Cardiac muscle cell (in vitro differentiated cells and primary cell): ENCODE measurements around the gene CD177. TPM values are rescaled to one million over a fixed set of nuclear protein-coding genes. Genes with fewer than 3 reads are reported as not detected.

Experiments used
- DNase-seq, 2 donors: peaks; one replicate each; pipeline versions ENCODE4 v3.0.0 to v3.0.0-alpha.2; 2010 to 2017; ENCODE audit warnings: low read depth in 1 of 2, low spot score in 1 of 2
- H3K27ac ChIP-seq: fragments of 200-600 bp; sonication (generic); 2 replicates; pipeline ENCODE4 v1.5.1; 2016
- H3K27me3 ChIP-seq: fragments of 200-600 bp; sonication (generic); 2 replicates; pipeline ENCODE4 v1.6.0; 2016; ENCODE audit warnings: control low read depth
- H3K36me3 ChIP-seq: fragments of 200-600 bp; sonication (generic); 2 replicates; pipeline ENCODE4 v1.5.1; 2016; ENCODE audit warnings: control low read depth
- H3K4me1 ChIP-seq: fragments of 200-600 bp; sonication (generic); 2 replicates; pipeline ENCODE4 v1.8.1; 2017; ENCODE audit warnings: low read depth, mild to moderate bottlenecking, mixed run types
- H3K4me3 ChIP-seq: fragments of 200-600 bp; sonication (generic); 2 replicates; pipeline ENCODE4 v1.5.1; 2016; ENCODE audit warnings: mild to moderate bottlenecking
- H3K9me3 ChIP-seq: fragments of 200-600 bp; sonication (generic); 2 replicates; pipeline ENCODE4 v1.5.1; 2017; ENCODE audit warnings: low read depth, mild to moderate bottlenecking, control low read depth
- polyA plus RNA-seq: library from polyadenylated mRNA; unstranded; fragments of >200 nt; fragmentation: Nextera tagmentation; extraction: Ambion mirVana; gene quantifications from 2 replicates; pipeline ENCODE4 v1.2.1, GENCODE V29; 2016
- total RNA-seq: library from RNA; depleted of rRNA; stranded (reverse); fragments of >200 nt; gene quantifications from 2 replicates; pipeline ENCODE4 v1.2.3, GENCODE V29; 2016
- TF ChIP-seq, protein P1 (sequence below): IDR thresholded peaks from 2 replicates; pipeline ENCODE4 v1.5.1; 2012; ENCODE audit warnings: low read depth, mild to moderate bottlenecking, low read length

Gene CD177
- total and polyA plus RNA-seq, 2 experiments from 2014 or later: not detected

DNA sequence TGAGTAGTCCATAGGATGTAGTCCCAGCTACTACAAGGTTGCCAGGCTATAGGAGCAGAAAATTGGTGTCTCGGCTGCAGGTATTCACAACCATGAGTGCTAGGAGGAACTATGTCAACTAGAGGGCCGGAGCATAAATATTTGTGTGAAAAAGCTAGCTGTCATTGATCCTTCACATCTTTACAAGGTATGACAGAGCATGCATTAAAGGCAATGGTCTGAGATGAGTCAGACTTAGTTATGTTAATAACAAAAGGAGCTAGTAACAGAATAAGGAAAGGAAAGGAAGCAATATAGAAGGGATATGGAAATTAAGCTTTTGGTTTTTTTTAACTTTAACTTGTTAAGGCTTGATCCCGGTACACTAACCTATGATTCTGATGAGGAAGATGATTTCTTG lies 43.3 kb upstream of the CD177 start:
- no peaks in the 10 kb centered on the region for H3K4me1 ChIP-seq
- DNase-seq: no peak
- H3K27me3 ChIP-seq: no peaks in the 10 kb centered on the region
- H3K9me3 ChIP-seq: no peaks in the 10 kb centered on the region
- H3K4me3 ChIP-seq: no peak overlapping the region
- H3K36me3 ChIP-seq: no peaks in the 10 kb centered on the region
- H3K27ac ChIP-seq: no peak overlapping the region
- TF ChIP-seq, protein P1, sequence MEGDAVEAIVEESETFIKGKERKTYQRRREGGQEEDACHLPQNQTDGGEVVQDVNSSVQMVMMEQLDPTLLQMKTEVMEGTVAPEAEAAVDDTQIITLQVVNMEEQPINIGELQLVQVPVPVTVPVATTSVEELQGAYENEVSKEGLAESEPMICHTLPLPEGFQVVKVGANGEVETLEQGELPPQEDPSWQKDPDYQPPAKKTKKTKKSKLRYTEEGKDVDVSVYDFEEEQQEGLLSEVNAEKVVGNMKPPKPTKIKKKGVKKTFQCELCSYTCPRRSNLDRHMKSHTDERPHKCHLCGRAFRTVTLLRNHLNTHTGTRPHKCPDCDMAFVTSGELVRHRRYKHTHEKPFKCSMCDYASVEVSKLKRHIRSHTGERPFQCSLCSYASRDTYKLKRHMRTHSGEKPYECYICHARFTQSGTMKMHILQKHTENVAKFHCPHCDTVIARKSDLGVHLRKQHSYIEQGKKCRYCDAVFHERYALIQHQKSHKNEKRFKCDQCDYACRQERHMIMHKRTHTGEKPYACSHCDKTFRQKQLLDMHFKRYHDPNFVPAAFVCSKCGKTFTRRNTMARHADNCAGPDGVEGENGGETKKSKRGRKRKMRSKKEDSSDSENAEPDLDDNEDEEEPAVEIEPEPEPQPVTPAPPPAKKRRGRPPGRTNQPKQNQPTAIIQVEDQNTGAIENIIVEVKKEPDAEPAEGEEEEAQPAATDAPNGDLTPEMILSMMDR: no peak

DNA sequence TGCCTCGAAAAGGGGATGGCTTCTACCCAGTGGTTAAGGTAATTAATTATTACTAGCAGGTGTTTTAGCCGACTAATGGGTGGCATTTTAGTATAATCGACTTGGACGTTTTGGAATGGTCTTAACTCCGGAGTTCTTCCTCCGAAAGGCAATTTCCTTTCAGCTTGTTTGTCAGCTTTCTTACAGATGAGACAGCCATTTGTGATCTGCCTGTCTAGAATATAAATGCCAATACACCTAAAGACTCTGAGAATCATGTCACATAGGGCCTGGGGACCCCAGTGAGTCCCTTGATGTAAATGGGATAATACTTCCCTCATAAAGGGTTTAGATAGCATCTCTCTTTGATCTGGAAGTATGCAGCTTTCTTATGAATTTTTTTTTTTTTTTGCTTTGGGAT lies 42.2 kb upstream of the CD177 start:
- TF ChIP-seq, protein P1: no peak
- Histone ChIP-seq H3K27me3 (no peaks in the 10 kb centered on the region), H3K36me3 (no peaks in the 10 kb centered on the region), H3K27ac (no peak overlapping the region), H3K4me3 (no peak overlapping the region), H3K9me3 (no peaks in the 10 kb centered on the region), H3K4me1 (no peaks in the 10 kb centered on the region)
- no peak for DNase-seq

DNA sequence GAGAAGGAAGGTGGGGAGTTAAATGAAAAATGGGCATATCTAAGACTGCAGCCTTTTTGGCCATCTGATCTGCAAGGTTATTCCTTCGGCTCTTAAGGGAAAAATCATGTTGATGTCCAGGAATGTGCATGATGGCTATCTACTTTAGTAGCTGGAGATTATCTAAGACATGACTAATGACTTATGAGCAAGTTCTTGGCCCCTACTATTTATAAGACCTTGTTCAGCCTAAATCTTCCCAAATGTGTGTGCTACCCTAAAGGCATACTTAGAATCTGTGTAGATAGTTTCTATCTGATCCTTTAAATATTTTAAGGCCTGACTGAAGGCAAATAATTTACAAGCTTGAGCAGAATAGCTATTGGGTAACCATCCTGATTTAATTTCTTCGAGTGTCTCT lies 41.8 kb upstream of the CD177 start:
- no peak overlapping the region for H3K27ac ChIP-seq

DNA sequence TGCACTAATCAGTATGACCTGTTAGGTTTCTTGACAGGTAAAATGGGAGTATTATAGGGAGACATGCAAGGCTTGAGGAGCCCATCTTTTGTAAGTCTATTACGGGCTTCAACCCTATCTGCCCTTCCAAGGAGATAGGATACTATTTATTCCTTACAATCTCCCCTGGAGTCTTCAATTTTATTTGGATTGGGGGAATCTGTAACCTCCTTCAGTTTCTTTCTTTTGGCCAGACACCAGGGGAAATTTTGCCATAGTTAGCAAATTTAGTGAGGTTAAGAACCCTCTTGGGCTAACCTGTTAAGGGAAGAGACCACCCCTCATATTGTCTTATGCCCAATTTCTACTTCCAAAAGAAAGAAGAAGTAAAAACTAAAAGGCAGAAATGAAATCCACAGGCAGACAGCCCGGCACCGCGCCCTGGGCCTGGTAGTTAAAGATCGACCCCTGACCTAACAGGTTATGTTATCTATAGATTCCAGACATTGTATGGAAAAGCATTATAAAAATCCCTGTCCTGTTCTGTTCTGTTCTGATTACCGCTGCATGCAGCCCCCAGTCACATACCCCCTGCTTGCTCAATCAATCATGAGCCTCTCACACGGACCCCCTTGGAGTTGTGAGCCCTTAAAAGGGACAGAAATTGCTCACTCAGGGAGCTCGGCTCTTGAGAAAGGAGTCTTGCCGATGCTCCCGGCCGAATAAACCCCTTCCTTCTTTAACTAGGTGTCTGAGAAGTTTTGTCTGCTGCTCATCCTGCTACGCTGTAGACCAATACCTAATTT lies 39.6 kb upstream of the CD177 start:
- Histone ChIP-seq H3K4me1 (no peaks in the 10 kb centered on the region), H3K9me3 (no peaks in the 10 kb centered on the region), H3K27me3 (no peaks in the 10 kb centered on the region), H3K27ac (no peak overlapping the region), H3K4me3 (no peak overlapping the region), H3K36me3 (no peaks in the 10 kb centered on the region)
- no peak for DNase-seq
- TF ChIP-seq, protein P1: no peak

More for the DNA sequence above, 41.8 kb upstream of the CD177 start:
- no peaks in the 10 kb centered on the region for H3K4me1 ChIP-seq
- H3K9me3 ChIP-seq: no peaks in the 10 kb centered on the region
- no peak overlapping the region for H3K4me3 ChIP-seq
- no peaks in the 10 kb centered on the region for H3K36me3 ChIP-seq
- no peak for DNase-seq
- TF ChIP-seq, protein P1: no peak
- H3K27me3 ChIP-seq: no peaks in the 10 kb centered on the region

DNA sequence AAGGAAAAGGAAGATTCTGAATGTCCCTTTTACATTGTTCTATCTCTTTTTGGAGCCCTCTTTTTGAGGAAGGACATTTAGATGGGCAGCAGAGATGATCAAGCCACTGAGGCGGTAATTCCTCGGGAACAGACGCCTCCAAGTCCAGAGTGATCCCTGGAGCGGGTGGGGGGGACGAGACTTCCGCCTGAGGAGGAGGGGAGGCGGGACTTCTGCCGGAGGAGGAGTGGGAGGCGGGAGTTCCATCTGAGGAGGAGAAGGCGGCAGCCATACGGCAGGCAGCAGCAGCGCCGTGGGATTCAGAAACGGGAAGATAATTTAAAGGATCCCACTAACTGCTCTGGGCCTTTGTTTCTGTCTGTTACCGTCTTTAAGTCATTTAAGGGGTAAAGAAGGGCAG lies 37.6 kb upstream of the CD177 start:
- no peak for DNase-seq
- Histone ChIP-seq H3K4me3 (no peak overlapping the region), H3K36me3 (no peaks in the 10 kb centered on the region), H3K9me3 (no peaks in the 10 kb centered on the region), H3K4me1 (no peaks in the 10 kb centered on the region), H3K27me3 (no peaks in the 10 kb centered on the region), H3K27ac (no peak overlapping the region)
- TF ChIP-seq, protein P1: no peak
